ENCODE results near the gene SYT17. TPM values are rescaled to one million over a fixed set of nuclear protein-coding genes. Genes with fewer than 3 reads are reported as not detected.

Gene SYT17
- total and polyA plus RNA-seq, 4 donors, result 3.4 to 13.1 (median 8.6) TPM

DNA sequence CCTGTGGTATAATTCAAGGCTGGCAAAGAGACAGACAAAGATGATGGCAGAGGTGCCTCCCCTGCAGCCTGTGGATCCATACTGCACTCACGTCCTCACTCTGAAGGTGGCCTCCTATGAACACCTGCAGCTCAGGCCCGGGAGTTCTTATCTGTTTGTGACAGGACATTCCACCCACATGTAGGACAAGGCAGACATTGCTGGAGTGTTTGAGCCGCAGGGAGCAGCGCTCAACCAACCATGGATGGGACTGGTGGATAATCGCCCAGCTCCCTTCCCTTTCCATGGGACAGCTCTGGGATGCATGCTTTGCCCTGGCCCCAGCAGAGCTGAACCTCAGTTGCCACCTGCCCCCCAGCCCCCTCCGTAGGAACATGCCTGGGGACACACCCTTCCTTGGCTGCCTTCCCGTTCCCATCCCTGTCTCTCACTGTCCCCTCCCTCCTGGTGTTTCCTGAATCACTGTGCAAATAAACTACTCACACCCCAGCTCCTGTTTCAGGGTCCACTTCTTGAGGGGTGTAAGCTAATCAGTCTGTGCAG lies 32.1 kb upstream of the SYT17 start:
- peak overlapping the region in 1 of 2 donors; percentile 52 for H3K27ac ChIP-seq (ENCODE audit: low read depth in 1 of 2, low read length in 1 of 2)
- no peak overlapping the region for H3K4me3 ChIP-seq
- TF ChIP-seq, protein P1, sequence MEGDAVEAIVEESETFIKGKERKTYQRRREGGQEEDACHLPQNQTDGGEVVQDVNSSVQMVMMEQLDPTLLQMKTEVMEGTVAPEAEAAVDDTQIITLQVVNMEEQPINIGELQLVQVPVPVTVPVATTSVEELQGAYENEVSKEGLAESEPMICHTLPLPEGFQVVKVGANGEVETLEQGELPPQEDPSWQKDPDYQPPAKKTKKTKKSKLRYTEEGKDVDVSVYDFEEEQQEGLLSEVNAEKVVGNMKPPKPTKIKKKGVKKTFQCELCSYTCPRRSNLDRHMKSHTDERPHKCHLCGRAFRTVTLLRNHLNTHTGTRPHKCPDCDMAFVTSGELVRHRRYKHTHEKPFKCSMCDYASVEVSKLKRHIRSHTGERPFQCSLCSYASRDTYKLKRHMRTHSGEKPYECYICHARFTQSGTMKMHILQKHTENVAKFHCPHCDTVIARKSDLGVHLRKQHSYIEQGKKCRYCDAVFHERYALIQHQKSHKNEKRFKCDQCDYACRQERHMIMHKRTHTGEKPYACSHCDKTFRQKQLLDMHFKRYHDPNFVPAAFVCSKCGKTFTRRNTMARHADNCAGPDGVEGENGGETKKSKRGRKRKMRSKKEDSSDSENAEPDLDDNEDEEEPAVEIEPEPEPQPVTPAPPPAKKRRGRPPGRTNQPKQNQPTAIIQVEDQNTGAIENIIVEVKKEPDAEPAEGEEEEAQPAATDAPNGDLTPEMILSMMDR (IDR thresholded peaks at IDR 0.05; ENCODE audit: control extremely low read depth, extremely low read depth), result no peak
- no peaks in the 10 kb centered on the region for H3K27me3 ChIP-seq (ENCODE audit: control insufficient read depth in 3 of 3, insufficient read depth in 3 of 3, low read length in 2 of 3)
- no peak for ATAC-seq (ENCODE audit: insufficient read depth, low FRiP score)
- H3K9ac ChIP-seq (ENCODE audit: insufficient read depth in 1 of 2, low read length in 2 of 2), result no peak overlapping the region
- H3K9me3 ChIP-seq (ENCODE audit: control insufficient read depth in 4 of 4, insufficient read depth in 3 of 4, low read length in 3 of 4), result no peaks in the 10 kb centered on the region
- H3K36me3 ChIP-seq (ENCODE audit: control insufficient read depth in 4 of 4, insufficient read depth in 4 of 4, low read length in 4 of 4), result no peaks in the 10 kb centered on the region
- DNase-seq, result no peak
- peaks cover 7 to 69% (median 30%) of the 10 kb centered on the region in 5 donors for H3K4me1 ChIP-seq (ENCODE audit: control insufficient read depth in 5 of 5, insufficient read depth in 5 of 5, low read length in 5 of 5)
- 30 to 51% methylated on average over 7 of the region's 7 CpGs for WGBS, 2 donors

DNA sequence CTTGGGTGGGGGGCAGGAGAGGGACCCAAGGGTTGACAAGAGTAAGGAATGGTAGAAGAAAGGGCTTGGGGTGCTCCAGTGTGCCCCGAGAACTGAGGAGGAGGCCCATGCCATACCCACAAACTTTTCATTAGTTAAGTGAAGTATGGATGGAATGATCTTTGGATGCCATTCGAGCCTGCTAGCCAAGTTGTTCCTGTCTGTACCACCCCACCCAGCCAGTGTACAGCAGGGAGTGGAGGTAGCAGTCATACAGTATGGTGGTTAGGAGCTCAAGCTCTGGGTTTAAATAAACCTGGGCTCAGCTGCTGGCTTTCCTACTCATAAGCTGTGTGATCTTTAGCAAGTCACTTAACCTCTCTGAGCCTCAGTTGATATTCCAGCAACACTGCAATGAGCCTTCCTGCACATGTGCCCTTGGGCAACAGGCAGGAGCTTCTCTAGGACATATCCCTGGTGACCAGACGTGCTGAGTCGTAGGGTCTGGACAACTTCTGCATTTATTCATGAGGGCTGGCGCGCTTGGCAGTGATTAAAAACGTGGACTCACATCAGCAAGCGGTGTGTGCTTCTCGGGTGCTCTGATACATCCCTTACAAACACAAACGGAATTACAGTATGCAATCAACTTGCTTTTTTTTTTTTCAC lies 31.4 kb upstream of the SYT17 start:
- no peak for DNase-seq
- Histone ChIP-seq H3K9me3 (ENCODE audit: control insufficient read depth in 4 of 4, insufficient read depth in 3 of 4, low read length in 3 of 4) (no peaks in the 10 kb centered on the region), H3K36me3 (ENCODE audit: control insufficient read depth in 4 of 4, insufficient read depth in 4 of 4, low read length in 4 of 4) (no peaks in the 10 kb centered on the region), H3K4me3 (no peak overlapping the region), H3K27ac (ENCODE audit: low read depth in 1 of 2, low read length in 1 of 2) (peak overlapping the region in 1 of 2 donors; percentile 52), H3K27me3 (ENCODE audit: control insufficient read depth in 3 of 3, insufficient read depth in 3 of 3, low read length in 2 of 3) (no peaks in the 10 kb centered on the region), H3K4me1 (ENCODE audit: control insufficient read depth in 5 of 5, insufficient read depth in 5 of 5, low read length in 5 of 5) (peaks cover 4 to 63% (median 30%) of the 10 kb centered on the region in 5 donors), H3K9ac (ENCODE audit: insufficient read depth in 1 of 2, low read length in 2 of 2) (no peak overlapping the region)
- 39 to 43% methylated on average over 10 of the region's 10 CpGs for WGBS, 2 donors
- TF ChIP-seq, protein P1 (IDR thresholded peaks at IDR 0.05; ENCODE audit: control extremely low read depth, extremely low read depth), result no peak
- no peak for ATAC-seq (ENCODE audit: insufficient read depth, low FRiP score)

DNA sequence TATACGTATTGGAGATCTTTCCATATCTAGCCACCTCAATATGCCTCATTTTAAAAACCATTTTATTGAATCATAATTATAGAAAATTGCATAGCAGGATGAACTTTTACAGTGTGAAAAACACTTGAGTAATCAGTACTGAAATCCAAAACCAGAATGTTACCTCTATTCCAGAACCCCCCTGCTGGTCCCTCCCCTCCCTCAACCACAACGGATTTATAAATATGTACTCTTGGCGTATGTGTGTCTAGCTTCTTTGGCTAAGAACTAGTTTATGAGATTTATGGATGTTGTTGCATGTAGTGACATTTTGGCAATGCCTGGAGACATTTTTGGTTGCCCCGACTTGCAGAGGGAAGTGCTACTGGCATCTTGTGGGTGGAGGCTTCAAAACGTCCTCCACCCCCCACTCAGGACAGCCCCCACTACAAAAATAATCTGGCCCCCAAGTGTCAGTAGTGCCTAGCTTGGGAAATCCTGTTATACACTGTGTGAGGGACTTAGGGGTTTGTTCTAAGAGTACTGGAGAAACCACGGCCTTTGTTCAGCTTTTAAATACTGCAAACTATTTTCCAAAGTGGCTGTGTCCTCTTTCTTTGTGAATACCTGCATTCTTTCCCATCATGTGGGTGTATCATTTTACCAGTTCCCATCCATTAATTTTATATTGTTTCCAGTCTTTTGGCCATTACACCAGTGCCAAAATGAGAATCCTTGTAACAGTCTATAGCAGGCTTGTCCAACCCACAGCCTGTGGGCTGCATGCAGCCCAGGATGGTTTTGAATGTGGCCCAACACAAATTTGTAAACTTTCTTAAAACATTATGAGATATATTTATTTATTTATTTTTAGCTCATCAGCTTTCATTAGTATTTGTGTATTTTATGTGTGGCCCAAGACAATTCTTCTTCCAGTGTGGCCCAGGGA lies 30.6 kb upstream of the SYT17 start:
- WGBS, 2 donors, result 32 to 39% methylated on average over 6 of the region's 6 CpGs

More for the DNA sequence above, 30.6 kb upstream of the SYT17 start:
- H3K9ac ChIP-seq (ENCODE audit: insufficient read depth in 1 of 2, low read length in 2 of 2), result peak overlapping the region in 1 of 2 donors; percentile 4
- peak in 2 of 3 donors; percentile 44 to 74 for DNase-seq
- TF ChIP-seq, protein P1 (IDR thresholded peaks at IDR 0.05; ENCODE audit: control extremely low read depth, extremely low read depth), result no peak
- H3K36me3 ChIP-seq (ENCODE audit: control insufficient read depth in 4 of 4, insufficient read depth in 4 of 4, low read length in 4 of 4), result no peaks in the 10 kb centered on the region
- peak overlapping the region in 1 of 2 donors; percentile 34 for H3K27ac ChIP-seq (ENCODE audit: low read depth in 1 of 2, low read length in 1 of 2)
- no peak overlapping the region for H3K4me3 ChIP-seq
- no peak for ATAC-seq (ENCODE audit: insufficient read depth, low FRiP score)
- no peaks in the 10 kb centered on the region for H3K27me3 ChIP-seq (ENCODE audit: control insufficient read depth in 3 of 3, insufficient read depth in 3 of 3, low read length in 2 of 3)
- H3K4me1 ChIP-seq (ENCODE audit: control insufficient read depth in 5 of 5, insufficient read depth in 5 of 5, low read length in 5 of 5), result peaks cover 2 to 59% (median 25%) of the 10 kb centered on the region in 5 donors
- no peaks in the 10 kb centered on the region for H3K9me3 ChIP-seq (ENCODE audit: control insufficient read depth in 4 of 4, insufficient read depth in 3 of 4, low read length in 3 of 4)

All from lung (tissue), 12 donors.